Liver (tissue), 3 donors: ENCODE results near the gene CFDP1.

Experiments
- CTCF ChIP-seq: fragments of 150-350 bp; IDR thresholded peaks from 2 replicates; pipeline ENCODE4 v1.5.1; 2017; ENCODE audit warnings: improper control_type of control experiment, low read depth, low read length; ENCODE audit not compliant: missing input control
- EGR1 ChIP-seq, 2 donors: IDR thresholded peaks; 2 replicates each; pipeline ENCODE4 v1.6.1; 2016 to 2018; ENCODE audit warnings: antibody characterized with exemption in 2 of 2, low read depth in 2 of 2
- FOXA1 ChIP-seq: IDR thresholded peaks from 2 replicates; pipeline ENCODE4 v1.6.1; 2016; ENCODE audit warnings: antibody characterized with exemption
- HNF4G ChIP-seq: IDR thresholded peaks from 2 replicates; pipeline ENCODE4 v1.6.1; 2016; ENCODE audit warnings: antibody characterized with exemption
- JUND ChIP-seq, 2 donors: IDR thresholded peaks; 2 replicates each; pipeline ENCODE4 v1.6.1; 2016; ENCODE audit warnings: antibody characterized with exemption in 2 of 2
- RAD21 ChIP-seq, 2 donors: IDR thresholded peaks; 2 replicates each; pipeline ENCODE4 v1.6.1; 2016; ENCODE audit warnings: antibody characterized with exemption in 2 of 2, mild to moderate bottlenecking in 2 of 2
- RXRA ChIP-seq, 2 donors: IDR thresholded peaks; 2 replicates each; pipeline ENCODE4 v1.6.1; 2017 to 2018; ENCODE audit warnings: antibody characterized with exemption in 2 of 2, mild to moderate bottlenecking in 1 of 2
- TAF1 ChIP-seq: conservative IDR thresholded peaks from 2 replicates; pipeline ENCODE4 v1.6.1; 2016; ENCODE audit warnings: antibody characterized with exemption, mild to moderate bottlenecking
- YY1 ChIP-seq: IDR thresholded peaks from 2 replicates; pipeline ENCODE4 v1.6.1; 2016; ENCODE audit warnings: antibody characterized with exemption, mild to moderate bottlenecking
- donor health status: healthy.
- donor health status: healthy.

GRCh38 chr16:75354170-75354569, 79.1 kb downstream of the CFDP1 start:
- TF ChIP-seq CTCF = no peak
- no peak for TF ChIP-seq FOXA1
- TF ChIP-seq YY1 = no peak
- no peak for TF ChIP-seq RAD21 (IDR thresholded peaks at IDR 0.05)
- TF ChIP-seq JUND (IDR thresholded peaks at IDR 0.05) = no peak
- TF ChIP-seq RXRA (IDR thresholded peaks at IDR 0.05) = no peak
- TF ChIP-seq EGR1 (IDR thresholded peaks at IDR 0.05; ENCODE audit: low read depth in 2 of 2) = no peak
- TF ChIP-seq TAF1 = no peak
- TF ChIP-seq HNF4G = no peak
